ENCODE results near the gene PPP1R27. TPM values are rescaled to one million over a fixed set of nuclear protein-coding genes. Genes with fewer than 3 reads are reported as not detected.

Gene PPP1R27
- total and polyA plus RNA-seq, 9 of the 15 experiments (the other 6 are each of a cell fraction or from before 2014, with no cell fraction given): 0.29 to 6.9 (median 1.5) TPM; not detected in 2

GRCh38 chr17:81867991-81868673 is 33.3 kb upstream of the PPP1R27 start (continued):
- TF ChIP-seq ZNF830 (CRISPR knock-in tag; IDR thresholded peaks at IDR 0.05) (peak; percentile 59; the same call in 1 of the 2 replicates), MCM3 (IDR thresholded peaks at IDR 0.05) (no peak), CHD2 (IDR thresholded peaks at IDR 0.05; ENCODE audit: low read depth, low read length) (no peak), CXXC5 (CRISPR knock-in tag; IDR thresholded peaks at IDR 0.05) (no peak; the same call in 1 of the 2 replicates), ZNF280B (CRISPR knock-in tag; IDR thresholded peaks at IDR 0.05) (0 out of 2 replicates have a peak, but pooled peaks have one; percentile 9), ZNF76 (CRISPR knock-in tag; IDR thresholded peaks at IDR 0.05; ENCODE audit: borderline replicate concordance) (peak; percentile 61; the same call in 1 of the 2 replicates), IFI16 (CRISPR knock-in tag; IDR thresholded peaks at IDR 0.05) (no peak), CHD1 (IDR thresholded peaks at IDR 0.05; ENCODE audit: low read length) (no peak), ZNF3 (CRISPR knock-in tag; IDR thresholded peaks at IDR 0.05) (no peak), OTX1 (CRISPR knock-in tag; IDR thresholded peaks at IDR 0.05) (0 out of 2 replicates have a peak, but pooled peaks have one; percentile 9), TOE1 (IDR thresholded peaks at IDR 0.05; ENCODE audit: borderline replicate concordance) (0 out of 2 replicates have a peak, but pooled peaks have one; percentile 22), TOE1 (CRISPR knock-in tag; IDR thresholded peaks at IDR 0.05; ENCODE audit: borderline replicate concordance, low read depth) (no peak), FOXJ3 (CRISPR knock-in tag; IDR thresholded peaks at IDR 0.05) (no peak), KLF6 (CRISPR knock-in tag; IDR thresholded peaks at IDR 0.05; ENCODE audit: borderline replicate concordance) (0 out of 2 replicates have a peak, but pooled peaks have one; percentile 64), HDAC1 (IDR thresholded peaks at IDR 0.05) (no peak), ZNF263 (CRISPR knock-in tag; IDR thresholded peaks at IDR 0.05; ENCODE audit: borderline replicate concordance) (peak; percentile 34; the same call in 1 of the 2 replicates), MBD2 (IDR thresholded peaks at IDR 0.05; ENCODE audit: borderline replicate concordance, low read depth) (peak; percentile 20; the same call in 1 of the 2 replicates), ZNF644 (tag; IDR thresholded peaks at IDR 0.05; ENCODE audit: low read depth) (no peak), BRCA1 (IDR thresholded peaks at IDR 0.05) (no peak), BRCA1 (CRISPR knock-in tag; IDR thresholded peaks at IDR 0.05) (0 out of 2 replicates have a peak, but pooled peaks have one; percentile 38), ZNF121 (CRISPR knock-in tag; conservative IDR thresholded peaks at IDR 0.05) (no peak), PCBP1 (IDR thresholded peaks at IDR 0.05; ENCODE audit: low read depth, low read length, poor library complexity, severe bottlenecking) (peak; percentile 0), NR2C1 (IDR thresholded peaks at IDR 0.05) (no peak), NR2C1 (tag; IDR thresholded peaks at IDR 0.05) (no peak), MAX (CRISPR knock-in tag; IDR thresholded peaks at IDR 0.05) (peak; percentile 83), KAT2B (IDR thresholded peaks at IDR 0.05; ENCODE audit: low read depth, low read length) (no peak)
- TF ChIP-seq, protein P1, sequence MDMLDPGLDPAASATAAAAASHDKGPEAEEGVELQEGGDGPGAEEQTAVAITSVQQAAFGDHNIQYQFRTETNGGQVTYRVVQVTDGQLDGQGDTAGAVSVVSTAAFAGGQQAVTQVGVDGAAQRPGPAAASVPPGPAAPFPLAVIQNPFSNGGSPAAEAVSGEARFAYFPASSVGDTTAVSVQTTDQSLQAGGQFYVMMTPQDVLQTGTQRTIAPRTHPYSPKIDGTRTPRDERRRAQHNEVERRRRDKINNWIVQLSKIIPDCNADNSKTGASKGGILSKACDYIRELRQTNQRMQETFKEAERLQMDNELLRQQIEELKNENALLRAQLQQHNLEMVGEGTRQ (CRISPR knock-in tag; IDR thresholded peaks at IDR 0.05): peak; percentile 41; the same call in 1 of the 2 replicates
